Measurements from ENCODE around the gene UBA52.

DNA sequence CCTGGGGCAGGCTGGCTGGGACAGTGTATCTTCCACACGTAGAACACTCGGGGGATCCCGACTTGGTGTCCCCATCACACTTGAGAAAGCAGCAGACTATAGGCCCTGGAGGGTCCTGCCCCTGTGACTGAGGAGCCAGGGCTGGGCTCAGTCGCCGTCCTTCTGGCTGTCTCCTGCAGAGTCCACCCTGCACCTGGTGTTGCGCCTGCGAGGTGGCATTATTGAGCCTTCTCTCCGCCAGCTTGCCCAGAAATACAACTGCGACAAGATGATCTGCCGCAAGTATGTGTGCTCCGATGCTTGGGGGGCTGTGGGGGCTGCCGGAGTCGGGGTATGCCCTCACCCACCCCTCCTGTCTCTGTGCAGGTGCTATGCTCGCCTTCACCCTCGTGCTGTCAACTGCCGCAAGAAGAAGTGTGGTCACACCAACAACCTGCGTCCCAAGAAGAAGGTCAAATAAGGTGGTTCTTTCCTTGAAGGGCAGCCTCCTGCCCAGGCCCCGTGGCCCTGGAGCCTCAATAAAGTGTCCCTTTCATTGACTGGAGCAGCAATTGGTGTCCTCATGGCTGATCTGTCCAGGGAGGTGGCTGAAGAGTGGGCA lies 3.1 kb downstream of the UBA52 start:
- TF ChIP-seq, protein P1, sequence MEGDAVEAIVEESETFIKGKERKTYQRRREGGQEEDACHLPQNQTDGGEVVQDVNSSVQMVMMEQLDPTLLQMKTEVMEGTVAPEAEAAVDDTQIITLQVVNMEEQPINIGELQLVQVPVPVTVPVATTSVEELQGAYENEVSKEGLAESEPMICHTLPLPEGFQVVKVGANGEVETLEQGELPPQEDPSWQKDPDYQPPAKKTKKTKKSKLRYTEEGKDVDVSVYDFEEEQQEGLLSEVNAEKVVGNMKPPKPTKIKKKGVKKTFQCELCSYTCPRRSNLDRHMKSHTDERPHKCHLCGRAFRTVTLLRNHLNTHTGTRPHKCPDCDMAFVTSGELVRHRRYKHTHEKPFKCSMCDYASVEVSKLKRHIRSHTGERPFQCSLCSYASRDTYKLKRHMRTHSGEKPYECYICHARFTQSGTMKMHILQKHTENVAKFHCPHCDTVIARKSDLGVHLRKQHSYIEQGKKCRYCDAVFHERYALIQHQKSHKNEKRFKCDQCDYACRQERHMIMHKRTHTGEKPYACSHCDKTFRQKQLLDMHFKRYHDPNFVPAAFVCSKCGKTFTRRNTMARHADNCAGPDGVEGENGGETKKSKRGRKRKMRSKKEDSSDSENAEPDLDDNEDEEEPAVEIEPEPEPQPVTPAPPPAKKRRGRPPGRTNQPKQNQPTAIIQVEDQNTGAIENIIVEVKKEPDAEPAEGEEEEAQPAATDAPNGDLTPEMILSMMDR (IDR thresholded peaks at IDR 0.05 in 4 of 5, conservative IDR thresholded peaks at IDR 0.05 in 1 of 5): no peak
- TF ChIP-seq POLR2A (IDR thresholded peaks at IDR 0.05): no peak

All from gastrocnemius medialis (tissue), 4 donors.